ENCODE measurements around the gene SLC30A9. TPM values are rescaled to one million over a fixed set of nuclear protein-coding genes. Genes with fewer than 3 reads are reported as not detected.

SLC30A9 gene
- total RNA-seq, 1 donor from 2014 or later: 75.4 TPM

DNA sequence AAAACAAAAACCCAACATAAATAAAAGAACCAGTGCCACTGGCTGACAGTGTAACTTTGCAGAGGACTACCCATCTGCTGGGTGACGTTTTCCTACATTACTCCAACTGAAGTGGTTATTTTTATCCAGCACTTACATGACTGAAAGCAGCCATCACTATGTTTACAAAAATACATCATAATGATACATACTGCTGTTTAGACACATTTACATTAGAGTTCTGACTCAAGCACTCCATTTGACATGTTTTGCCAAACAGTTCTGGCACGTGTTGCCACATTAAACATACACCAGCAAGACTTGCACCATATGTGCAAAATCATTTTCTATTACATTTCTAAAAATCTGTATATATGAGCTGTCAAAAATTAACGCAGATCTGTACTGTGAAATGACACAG lies 122.5 kb downstream of the SLC30A9 start:
- ATAC-seq: no peak
- no peak for DNase-seq
- intact Hi-C loops (cut with micrococcal nuclease): no loop called here

DNA sequence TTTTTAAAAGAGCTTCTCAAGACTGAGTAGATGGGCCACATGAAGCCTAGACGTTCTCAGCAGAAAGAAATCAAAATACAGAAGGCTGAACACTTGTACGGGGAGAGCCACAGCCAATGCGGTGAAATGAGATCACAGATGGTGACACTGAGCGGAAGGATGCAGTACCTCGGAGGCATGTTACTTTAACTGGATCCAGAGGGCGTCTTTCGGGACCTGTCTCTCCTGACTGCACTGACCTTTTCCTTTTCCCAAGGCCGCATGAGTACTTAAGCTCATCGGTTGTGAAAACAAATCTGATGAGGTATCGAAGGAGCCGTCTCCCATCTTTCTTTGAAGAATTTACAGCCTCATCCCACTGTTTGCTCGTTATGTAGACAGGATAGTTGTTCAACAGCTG lies 129.6 kb downstream of the SLC30A9 start:
- no peak for ATAC-seq
- DNase-seq: no peak
- intact Hi-C loops (cut with micrococcal nuclease): no loop called here

DNA sequence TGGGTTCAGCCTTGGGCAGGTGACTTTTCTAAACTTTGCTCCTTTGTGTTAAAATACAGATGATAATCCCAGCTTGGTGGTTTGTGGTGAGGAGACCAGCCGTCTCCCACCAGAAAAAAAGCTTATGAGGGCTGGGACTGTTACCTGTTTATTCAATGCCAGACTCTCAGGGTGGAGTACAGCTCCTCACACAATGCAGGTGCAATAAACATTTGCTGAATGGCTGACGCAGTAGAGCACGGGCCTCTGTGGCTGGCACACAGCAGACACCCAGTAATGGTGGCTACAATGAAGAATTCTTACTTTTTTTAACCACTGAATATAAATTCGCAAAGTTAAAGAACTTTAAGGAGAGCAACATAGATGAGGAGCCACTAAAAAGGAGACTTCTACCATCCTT lies 131.9 kb downstream of the SLC30A9 start:
- ATAC-seq (no peak), DNase-seq (no peak)
- intact Hi-C loops (cut with micrococcal nuclease): no loop called here

DNA sequence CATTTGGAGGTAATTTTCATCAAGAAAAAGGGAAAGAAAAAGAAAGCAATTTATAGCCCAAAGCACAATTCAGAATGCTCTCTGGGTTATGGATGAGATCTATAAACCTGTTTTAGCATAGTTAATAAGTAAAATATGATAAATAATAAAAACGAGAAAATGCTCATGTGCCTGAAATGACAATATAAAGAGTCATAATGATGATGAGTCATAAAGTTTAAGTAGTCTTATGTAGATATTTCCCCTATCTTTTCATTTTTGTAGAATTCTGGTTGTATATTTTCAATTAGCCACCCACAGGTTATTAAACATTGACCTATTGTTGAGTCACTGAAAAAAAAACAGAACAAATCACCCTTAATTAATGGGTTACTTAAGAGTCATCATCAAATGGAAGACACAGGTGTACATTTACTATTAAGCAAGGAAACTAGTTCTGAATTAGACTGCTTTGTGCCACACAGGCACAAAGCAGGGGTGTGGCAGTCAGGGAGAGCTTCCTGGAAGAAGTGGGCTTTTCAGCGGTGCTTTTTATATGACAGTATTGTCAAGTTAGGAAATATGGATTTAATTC lies 132.8 kb downstream of the SLC30A9 start:
- ATAC-seq: no peak

DNA sequence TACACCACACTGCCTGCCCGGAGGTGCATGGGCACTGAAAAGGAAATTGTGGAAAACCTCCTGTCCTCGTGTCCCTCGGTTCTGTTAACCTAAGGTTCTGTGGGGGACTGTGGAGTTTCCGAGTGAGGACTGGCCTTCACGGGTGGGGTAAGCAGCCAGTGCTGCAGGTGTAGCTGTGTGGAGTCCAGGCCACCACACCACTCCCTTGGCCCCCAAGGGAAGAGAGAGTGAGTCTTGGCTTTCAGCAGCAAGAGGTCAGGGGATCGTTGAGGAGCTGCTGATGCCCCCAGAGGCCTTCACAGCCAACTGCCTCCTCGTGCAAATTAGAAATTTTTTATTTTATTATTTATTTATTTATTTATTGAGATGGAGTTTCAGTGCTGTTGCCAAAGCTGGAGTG lies 141.8 kb downstream of the SLC30A9 start:
- ATAC-seq (no peak), DNase-seq (no peak)
- intact Hi-C loops (cut with micrococcal nuclease): no loop called here

More for the DNA sequence above, 132.8 kb downstream of the SLC30A9 start:
- intact Hi-C loops (cut with micrococcal nuclease): no loop called here
- no peak for DNase-seq

DNA sequence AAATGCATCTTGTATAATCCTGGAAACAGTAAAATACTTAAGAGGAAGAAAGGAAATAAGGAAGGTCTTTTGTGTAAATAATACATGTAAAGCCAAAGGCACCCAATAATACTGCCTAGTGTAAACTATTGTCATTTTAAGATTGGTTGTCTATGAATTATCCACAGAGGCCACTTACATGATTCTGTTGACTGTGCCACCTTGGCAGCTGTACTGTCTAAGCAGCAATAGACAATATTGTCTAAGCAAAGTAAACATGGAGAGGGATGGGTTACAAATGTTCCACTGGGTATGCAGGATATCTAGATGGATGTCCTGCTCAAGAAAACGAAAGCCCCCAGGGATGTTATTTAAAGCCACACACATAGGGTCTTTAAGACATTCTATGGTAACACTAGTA lies 142.7 kb downstream of the SLC30A9 start:
- DNase-seq: no peak

DNA sequence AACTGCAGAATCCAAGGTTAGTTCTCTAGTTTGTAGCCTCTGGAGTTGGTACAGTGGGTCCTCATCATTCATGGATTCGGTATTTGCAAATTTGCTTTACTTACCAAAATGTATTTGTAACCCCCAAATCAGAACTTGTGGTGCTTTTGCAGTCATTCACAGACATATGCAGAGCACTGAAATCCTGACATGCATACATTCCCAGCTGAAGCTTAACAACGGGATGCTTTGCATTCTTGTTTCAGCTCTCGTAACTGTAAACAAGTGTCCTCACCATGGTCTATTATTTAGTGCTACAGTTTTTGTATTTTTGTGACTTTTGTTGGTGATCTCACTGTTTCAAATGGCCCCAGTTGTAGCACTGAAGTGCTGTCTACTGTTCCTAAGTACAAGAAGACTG lies 146.0 kb downstream of the SLC30A9 start:
- ATAC-seq (no peak), DNase-seq (no peak)
- intact Hi-C loops (cut with micrococcal nuclease): no loop called here

More for the DNA sequence above, 142.7 kb downstream of the SLC30A9 start:
- no peak for ATAC-seq
- intact Hi-C loops (cut with micrococcal nuclease): no loop called here

Other genes starting within 250 kb of the SLC30A9 start
- gene PHOX2B, start 241.8 kb upstream of the SLC30A9 start, total RNA-seq: not detected
- gene TMEM33, start 55.1 kb upstream of the SLC30A9 start, total RNA-seq: 21.8 TPM
- 0.32 TPM for gene DCAF4L1, start 8.8 kb upstream of the SLC30A9 start, total RNA-seq
- not detected for gene BEND4, start 162.1 kb downstream of the SLC30A9 start, total RNA-seq